OCI-LY7 (cell line): Measurements from ENCODE around the gene INTS1. TPM values are rescaled to one million over a fixed set of nuclear protein-coding genes. Genes with fewer than 3 reads are reported as not detected.

Experiments used
- BruUV-seq: library from RNA; stranded (reverse); fragments of 400-500 nt; replicated peaks from 2 replicates; lab custom pipeline; 2021; lab: Mats Ljungman, UMichigan
- CTCF ChIA-PET: fragments of 300-600 bp; sonication (Branson Sonifier 250); formaldehyde crosslinking; loops from one replicate; lab custom pipeline; 2022; ENCODE audit warnings: antibody characterized with exemption; ENCODE audit not compliant: unreplicated experiment; lab: Charles Lee
- POLR2A ChIA-PET: fragments of 300-600 bp; sonication (Branson Sonifier 250); formaldehyde crosslinking; loops from one replicate; lab custom pipeline; 2022; ENCODE audit warnings: antibody characterized with exemption; lab: Charles Lee
- DNase-seq: peaks from one replicate; pipeline ENCODE4 v3.0.0-alpha.2; 2015; ENCODE audit warnings: low spot score
- H2AFZ ChIP-seq: fragments of 200-600 bp; sonication (generic), shearing (Covaris generic); 2 replicates; pipeline ENCODE4 v1.6.1; 2014; ENCODE audit warnings: mild to moderate bottlenecking, antibody characterized with exemption, low read length, moderate library complexity
- H3K27ac ChIP-seq: fragments of 200-600 bp; sonication (generic); 2 replicates; pipeline ENCODE4 v1.5.1; 2014; ENCODE audit warnings: mixed run types, low read depth, mild to moderate bottlenecking, moderate library complexity, low read length, inconsistent platforms; ENCODE audit not compliant: poor library complexity, severe bottlenecking
- H3K36me3 ChIP-seq: fragments of 200-600 bp; sonication (generic); 2 replicates; pipeline ENCODE4 v1.6.1; 2014; ENCODE audit warnings: mild to moderate bottlenecking, antibody characterized with exemption, low read length, moderate library complexity, mixed read lengths; ENCODE audit not compliant: insufficient read depth
- H3K4me1 ChIP-seq: fragments of 200-600 bp; sonication (generic); 2 replicates; pipeline ENCODE4 v1.5.1; 2014; ENCODE audit warnings: mild to moderate bottlenecking, low read length; ENCODE audit not compliant: insufficient read depth, poor library complexity, severe bottlenecking
- H3K4me2 ChIP-seq: fragments of 200-600 bp; sonication (generic); 2 replicates; pipeline ENCODE4 v1.6.1; 2014; ENCODE audit warnings: mild to moderate bottlenecking, low read length
- H3K4me3 ChIP-seq: fragments of 200-600 bp; sonication (generic); 2 replicates; pipeline ENCODE4 v1.5.1; 2014; ENCODE audit warnings: mild to moderate bottlenecking, low read depth, low read length; ENCODE audit not compliant: poor library complexity, severe bottlenecking
- H3K79me2 ChIP-seq: fragments of 200-600 bp; sonication (generic); 2 replicates; pipeline ENCODE4 v1.6.1; 2016; ENCODE audit warnings: low read depth, mild to moderate bottlenecking, low read length, moderate library complexity, mixed read lengths; ENCODE audit not compliant: insufficient read depth
- H3K9me2 ChIP-seq: fragments of 200-600 bp; sonication (generic); 2 replicates; pipeline ENCODE4 v1.6.1; 2016; ENCODE audit warnings: mild to moderate bottlenecking, low read length, mixed read lengths; ENCODE audit not compliant: insufficient read depth
- H3K9me3 ChIP-seq: fragments of 200-600 bp; sonication (generic); 2 replicates; pipeline ENCODE4 v1.6.1; 2014; ENCODE audit warnings: mild to moderate bottlenecking, mixed run types, low read length, mixed read lengths
- H4K20me1 ChIP-seq: fragments of 200-600 bp; sonication (generic); 2 replicates; pipeline ENCODE4 v1.6.1; 2014; ENCODE audit warnings: mild to moderate bottlenecking, antibody characterized with exemption, low read length, moderate library complexity, mixed read lengths; ENCODE audit not compliant: insufficient read depth
- EZH2phosphoT487 ChIP-seq: fragments of 200-600 bp; sonication (generic); IDR thresholded peaks from 2 replicates; pipeline ENCODE4 v1.6.1; 2018; ENCODE audit warnings: low read depth, borderline replicate concordance, mild to moderate bottlenecking, mixed run types, antibody characterized with exemption, low read length, moderate library complexity, mixed read lengths
- intact Hi-C: fragments of 100-400 bp; cut with micrococcal nuclease; formaldehyde crosslinking; loops from one replicate; pipeline ENCODE4 v1.10.0; 2022; ENCODE audit not compliant: unreplicated experiment
- total RNA-seq, 2 experiments: library from RNA; depleted of rRNA in 1 of 2; stranded (reverse); fragments of >200 nt in 1 of 2; shearing (Covaris generic) in 1 of 2; gene quantifications; 2 replicates each; pipeline ENCODE4 v1.2.3, GENCODE V29; 2014 to 2022
- TF ChIP-seq, protein P1 (sequence below): fragments of 200-600 bp; sonication (generic); conservative IDR thresholded peaks from 2 replicates; pipeline ENCODE4 v1.5.1; 2014; ENCODE audit warnings: mild to moderate bottlenecking, antibody characterized with exemption, low read length, moderate library complexity, mixed read lengths

Gene INTS1
- total RNA-seq, 2 experiments from 2014 or later = 83.6 to 188 TPM

GRCh38 chr7:1422512-1423263 is 81.5 kb downstream of the INTS1 start:
- no peaks in the 10 kb centered on the region for H3K79me2 ChIP-seq
- TF ChIP-seq, protein P1, sequence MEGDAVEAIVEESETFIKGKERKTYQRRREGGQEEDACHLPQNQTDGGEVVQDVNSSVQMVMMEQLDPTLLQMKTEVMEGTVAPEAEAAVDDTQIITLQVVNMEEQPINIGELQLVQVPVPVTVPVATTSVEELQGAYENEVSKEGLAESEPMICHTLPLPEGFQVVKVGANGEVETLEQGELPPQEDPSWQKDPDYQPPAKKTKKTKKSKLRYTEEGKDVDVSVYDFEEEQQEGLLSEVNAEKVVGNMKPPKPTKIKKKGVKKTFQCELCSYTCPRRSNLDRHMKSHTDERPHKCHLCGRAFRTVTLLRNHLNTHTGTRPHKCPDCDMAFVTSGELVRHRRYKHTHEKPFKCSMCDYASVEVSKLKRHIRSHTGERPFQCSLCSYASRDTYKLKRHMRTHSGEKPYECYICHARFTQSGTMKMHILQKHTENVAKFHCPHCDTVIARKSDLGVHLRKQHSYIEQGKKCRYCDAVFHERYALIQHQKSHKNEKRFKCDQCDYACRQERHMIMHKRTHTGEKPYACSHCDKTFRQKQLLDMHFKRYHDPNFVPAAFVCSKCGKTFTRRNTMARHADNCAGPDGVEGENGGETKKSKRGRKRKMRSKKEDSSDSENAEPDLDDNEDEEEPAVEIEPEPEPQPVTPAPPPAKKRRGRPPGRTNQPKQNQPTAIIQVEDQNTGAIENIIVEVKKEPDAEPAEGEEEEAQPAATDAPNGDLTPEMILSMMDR = no peak
- TF ChIP-seq EZH2phosphoT487 = no peak
- intact Hi-C loops = no loop called here
- no peak for DNase-seq
- no peak overlapping the region for H3K4me3 ChIP-seq
- no peaks in the 10 kb centered on the region for H4K20me1 ChIP-seq
- no peaks in the 10 kb centered on the region for H3K4me1 ChIP-seq
- CTCF ChIA-PET = no interaction called here
- no peaks in the 10 kb centered on the region for H3K9me3 ChIP-seq
- BruUV-seq = no TSS peak
- H3K4me2 ChIP-seq = no peak overlapping the region
- POLR2A ChIA-PET = no interaction called here
- H2AFZ ChIP-seq = no peak overlapping the region
- H3K27ac ChIP-seq = no peak overlapping the region
- H3K36me3 ChIP-seq = no peaks in the 10 kb centered on the region
- H3K9me2 ChIP-seq = no peaks in the 10 kb centered on the region

DNA sequence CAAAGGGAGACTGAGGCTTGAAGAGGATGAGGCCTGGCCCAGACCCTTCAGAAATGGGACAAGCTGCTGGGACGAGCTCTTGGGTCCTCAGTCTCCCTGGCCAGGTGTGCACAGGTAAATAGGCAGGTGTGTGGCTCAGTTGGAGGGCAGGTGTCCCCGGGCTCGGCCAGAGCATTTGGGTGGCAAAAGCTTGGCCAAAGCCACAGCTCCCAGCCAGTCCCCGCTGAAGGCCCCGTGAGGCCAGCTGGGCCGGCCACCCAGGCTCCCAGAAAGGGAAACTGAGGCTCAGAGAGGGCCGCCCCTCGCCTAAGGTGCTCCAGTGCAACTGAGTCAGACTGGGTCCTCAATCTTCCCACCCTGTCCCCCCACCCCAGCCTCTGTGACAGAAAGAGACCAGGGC is 82.2 kb downstream of the INTS1 start:
- BruUV-seq = no TSS peak
- no peak for TF ChIP-seq EZH2phosphoT487
- TF ChIP-seq, protein P1 = no peak
- H3K79me2 ChIP-seq = no peaks in the 10 kb centered on the region
- no peak overlapping the region for H2AFZ ChIP-seq
- CTCF ChIA-PET = no interaction called here
- intact Hi-C loops = no loop called here
- H3K4me1 ChIP-seq = no peaks in the 10 kb centered on the region
- H3K4me3 ChIP-seq = no peak overlapping the region
- POLR2A ChIA-PET = no interaction called here
- no peaks in the 10 kb centered on the region for H3K9me3 ChIP-seq
- DNase-seq = no peak
- no peaks in the 10 kb centered on the region for H3K9me2 ChIP-seq
- no peaks in the 10 kb centered on the region for H3K36me3 ChIP-seq
- H3K4me2 ChIP-seq = no peak overlapping the region
- no peak overlapping the region for H3K27ac ChIP-seq
- no peaks in the 10 kb centered on the region for H4K20me1 ChIP-seq

DNA sequence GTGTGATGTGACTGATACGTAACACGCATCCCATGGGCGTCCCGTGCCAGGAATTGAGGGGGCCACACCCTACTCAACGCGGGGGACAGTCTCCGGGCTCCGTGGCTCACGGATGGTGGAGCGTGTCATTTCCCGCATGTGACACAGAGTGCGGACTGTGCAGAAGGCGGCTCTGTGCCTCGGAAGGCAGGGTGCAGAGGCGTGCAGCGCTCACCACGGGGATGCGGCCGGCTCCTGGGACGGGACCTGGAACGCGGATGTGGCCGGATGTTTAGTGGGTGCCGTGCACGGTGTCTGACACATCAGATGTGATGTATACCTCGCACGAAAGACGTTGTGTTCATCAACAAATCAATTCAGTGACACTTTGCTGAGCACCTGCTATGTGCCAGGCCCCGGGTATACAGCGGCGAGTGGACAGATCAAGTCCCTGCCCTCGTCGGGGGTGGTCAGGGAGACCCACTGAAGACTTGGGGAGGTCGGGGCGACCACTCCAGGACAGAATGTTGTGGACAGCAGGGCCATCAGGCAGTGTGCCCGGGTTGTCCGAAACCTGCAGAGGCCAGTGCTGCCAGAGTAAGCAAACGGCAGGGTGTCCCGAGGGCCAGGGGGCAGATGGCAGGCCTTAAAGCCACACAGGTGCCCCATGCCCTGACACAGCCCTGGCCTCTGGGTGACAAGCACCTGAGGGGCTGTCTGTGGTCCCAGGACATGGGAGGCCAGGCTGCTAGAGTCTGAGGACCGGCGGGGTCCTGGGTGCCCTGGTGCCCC is 83.0 kb downstream of the INTS1 start:
- H3K4me2 ChIP-seq = no peak overlapping the region
- intact Hi-C loops = no loop called here

More for the DNA sequence above, 83.0 kb downstream of the INTS1 start:
- Histone ChIP-seq H3K9me3 (no peaks in the 10 kb centered on the region), H3K4me3 (no peak overlapping the region), H3K9me2 (no peaks in the 10 kb centered on the region), H3K79me2 (no peaks in the 10 kb centered on the region), H2AFZ (no peak overlapping the region), H3K27ac (no peak overlapping the region), H4K20me1 (no peaks in the 10 kb centered on the region), H3K36me3 (no peaks in the 10 kb centered on the region), H3K4me1 (no peaks in the 10 kb centered on the region)
- ChIA-PET POLR2A (no interaction called here), CTCF (no interaction called here)
- TF ChIP-seq, protein P1 = no peak
- TF ChIP-seq EZH2phosphoT487 = no peak
- DNase-seq = no peak
- no TSS peak for BruUV-seq
